Common myeloid progenitor, CD34-positive (primary cell): ENCODE data around the gene ZNF860.

Experiments
- CTCF ChIA-PET: fragments of 350-600 bp; sonication (Branson Sonifier 250); formaldehyde crosslinking; loops from one replicate; lab custom pipeline; 2021; ENCODE audit warnings: antibody characterized with exemption; lab: Charles Lee
- POLR2A ChIA-PET: fragments of 350-600 bp; sonication (Branson Sonifier 250); formaldehyde crosslinking; loops from one replicate; lab custom pipeline; 2021; ENCODE audit warnings: antibody characterized with exemption; lab: Charles Lee
- DNase-seq, 3 donors: peaks; one replicate each; pipeline versions ENCODE4 v3.0.0 to v3.0.0-alpha.2; 2013
- H3K27ac ChIP-seq, 2 experiments: 1 replicate in 1 of 2; 2 replicates in 1 of 2; pipeline ENCODE4 v1.7.0; 2013; ENCODE audit warnings: inconsistent platforms in 2 of 2, low read length in 2 of 2, mild to moderate bottlenecking in 2 of 2, low read depth in 1 of 2, moderate library complexity in 1 of 2; ENCODE audit not compliant: severe bottlenecking in 2 of 2, insufficient read depth in 1 of 2, poor library complexity in 1 of 2
- H3K27me3 ChIP-seq, 5 experiments: replicated peaks in 2 of 5; 1 replicate in 3 of 5; 2 replicates in 2 of 5; pipeline versions ENCODE4 v1.6.1 to v1.7.0; 2013; ENCODE audit warnings: low read length in 4 of 5, mild to moderate bottlenecking in 2 of 5, moderate library complexity in 2 of 5, inconsistent platforms in 1 of 5; ENCODE audit not compliant: insufficient read depth in 5 of 5, control insufficient read depth in 4 of 5
- H3K36me3 ChIP-seq, 4 experiments: 1 replicate in 2 of 4; 2 replicates in 2 of 4; pipeline versions ENCODE4 v1.6.1 to v1.7.0; 2013; ENCODE audit warnings: low read length in 3 of 4, control low read depth in 1 of 4, mild to moderate bottlenecking in 1 of 4; ENCODE audit not compliant: control insufficient read depth in 4 of 4, insufficient read depth in 4 of 4
- H3K4me1 ChIP-seq, 4 experiments: 1 replicate in 3 of 4; 2 replicates in 1 of 4; pipeline versions ENCODE4 v1.6.1 to v1.7.1; 2013; ENCODE audit warnings: low read length in 3 of 4, mild to moderate bottlenecking in 3 of 4, control low read depth in 1 of 4, inconsistent platforms in 1 of 4, moderate library complexity in 1 of 4; ENCODE audit not compliant: control insufficient read depth in 4 of 4, insufficient read depth in 4 of 4; ENCODE audit errors: control extremely low read depth in 1 of 4
- H3K4me3 ChIP-seq, 7 experiments: 1 replicate in 4 of 7; 2 replicates in 3 of 7; pipeline versions ENCODE4 v1.5.1 to v1.7.0; 2013; ENCODE audit warnings: mild to moderate bottlenecking in 7 of 7, low read length in 6 of 7, moderate library complexity in 6 of 7, inconsistent platforms in 2 of 7, low read depth in 2 of 7, control low read depth in 1 of 7; ENCODE audit not compliant: insufficient read depth in 4 of 7, control insufficient read depth in 1 of 7; ENCODE audit errors: extremely low read depth in 1 of 7
- H3K9me3 ChIP-seq, 5 experiments: 1 replicate in 4 of 5; 2 replicates in 1 of 5; pipeline versions ENCODE4 v1.6.1 to v1.7.1; 2013; ENCODE audit warnings: low read length in 4 of 5, mild to moderate bottlenecking in 2 of 5, inconsistent platforms in 1 of 5, low read depth in 1 of 5, moderate library complexity in 1 of 5; ENCODE audit not compliant: control insufficient read depth in 4 of 5, insufficient read depth in 2 of 5; ENCODE audit errors: control extremely low read depth in 1 of 5
- WGBS: methylation state at CpG from one replicate; pipeline ENCODE4 v1.1.5; 2013; ENCODE audit not compliant: insufficient coverage; 5-methylcytosine and 5-hydroxymethylcytosine counted together

The ZNF860 gene

DNA sequence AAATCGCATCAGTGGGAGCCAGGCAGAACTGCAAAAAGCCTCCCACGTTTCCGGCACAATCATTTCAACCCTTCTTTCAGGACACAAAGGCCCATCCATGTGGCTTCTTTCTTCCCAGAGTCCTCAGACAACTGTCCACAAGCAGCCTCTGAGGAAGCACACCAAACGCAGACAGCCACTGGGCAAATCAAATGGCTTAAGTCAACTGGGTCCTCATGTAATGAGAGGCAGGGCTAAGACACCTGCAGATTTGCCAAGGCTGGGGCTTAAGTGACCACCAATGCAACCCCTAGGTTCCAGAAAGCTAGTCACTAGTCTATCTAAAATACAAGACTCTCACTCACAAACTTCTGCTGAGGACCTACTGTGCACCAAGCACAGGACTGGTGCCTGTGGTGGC, 8.5 kb upstream of the ZNF860 start:
- Histone ChIP-seq H3K9me3 (no peaks in the 10 kb centered on the region), H3K27ac (no peak overlapping the region), H3K4me3 (no peak overlapping the region), H3K4me1 (no peaks in the 10 kb centered on the region), H3K36me3 (no peaks in the 10 kb centered on the region), H3K27me3 (peaks cover 0 to 11% (median 5%) of the 10 kb centered on the region in 5 experiments)
- ChIA-PET POLR2A (no interaction called here), CTCF (interaction anchor here (1.4 kb wide), 1 partner anchor 9 kb away, joined by 3 read pairs; no protein-coding TSS in a partner anchor)
- no peak for DNase-seq
- WGBS, result 100% methylated on average over 4 of the region's 4 CpGs

DNA sequence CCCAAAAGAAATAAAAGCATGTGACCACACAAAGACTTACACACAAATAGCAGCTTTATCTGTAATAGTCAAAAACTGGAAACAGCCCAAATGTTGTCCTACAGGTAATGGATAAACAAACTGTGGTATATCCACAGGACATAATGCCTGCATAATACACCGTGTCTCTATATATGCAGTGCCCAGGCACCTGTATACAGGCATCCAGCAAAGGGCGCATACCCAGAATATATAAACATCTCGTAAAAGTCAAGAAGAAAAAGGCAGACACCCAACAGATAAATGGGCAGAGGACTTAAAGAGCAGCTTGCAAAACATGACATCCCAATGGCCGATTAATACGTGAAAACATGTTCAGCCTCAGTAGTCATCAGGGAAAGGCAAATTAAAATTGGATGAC, 7.7 kb upstream of the ZNF860 start:
- peaks cover 3 to 19% (median 13%) of the 10 kb centered on the region in 5 experiments for H3K27me3 ChIP-seq
- no peaks in the 10 kb centered on the region for H3K36me3 ChIP-seq
- no peaks in the 10 kb centered on the region for H3K9me3 ChIP-seq
- H3K4me1 ChIP-seq, result no peaks in the 10 kb centered on the region
- POLR2A ChIA-PET, result no interaction called here
- 97% methylated on average over 3 of the region's 5 CpGs for WGBS
- no peak overlapping the region for H3K4me3 ChIP-seq
- CTCF ChIA-PET, result interaction anchor here (1.4 kb wide), 1 partner anchor 10 kb away, joined by 3 read pairs; no protein-coding TSS in a partner anchor
- no peak overlapping the region for H3K27ac ChIP-seq
- no peak for DNase-seq

DNA sequence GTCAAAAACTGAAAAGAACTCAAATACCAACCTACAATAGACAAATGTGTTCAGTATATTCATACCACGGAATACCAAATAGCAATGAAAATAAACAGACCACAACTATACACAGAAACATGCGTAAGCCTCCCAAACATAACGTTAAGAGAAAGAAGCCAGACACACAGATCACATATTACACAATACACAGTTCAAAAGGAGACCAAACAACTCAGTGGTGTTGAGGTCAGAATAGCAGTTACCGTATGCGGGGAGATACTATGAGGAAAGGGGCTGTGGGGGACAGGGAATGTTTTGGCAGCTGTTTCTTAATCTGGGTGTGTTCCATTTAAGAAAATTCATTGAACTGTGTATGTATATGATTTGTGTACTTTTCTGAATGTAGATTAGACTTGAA, 7.1 kb upstream of the ZNF860 start:
- H3K4me1 ChIP-seq, result peaks cover 0 to 3% (median 0%) of the 10 kb centered on the region in 4 experiments
- H3K36me3 ChIP-seq, result no peaks in the 10 kb centered on the region
- 95% methylated on average over 4 of the region's 5 CpGs for WGBS
- peaks cover 3 to 25% (median 16%) of the 10 kb centered on the region in 5 experiments for H3K27me3 ChIP-seq
- ChIA-PET CTCF (no interaction called here), POLR2A (no interaction called here)
- DNase-seq, result no peak
- no peaks in the 10 kb centered on the region for H3K9me3 ChIP-seq
- no peak overlapping the region for H3K27ac ChIP-seq
- H3K4me3 ChIP-seq, result no peak overlapping the region

DNA sequence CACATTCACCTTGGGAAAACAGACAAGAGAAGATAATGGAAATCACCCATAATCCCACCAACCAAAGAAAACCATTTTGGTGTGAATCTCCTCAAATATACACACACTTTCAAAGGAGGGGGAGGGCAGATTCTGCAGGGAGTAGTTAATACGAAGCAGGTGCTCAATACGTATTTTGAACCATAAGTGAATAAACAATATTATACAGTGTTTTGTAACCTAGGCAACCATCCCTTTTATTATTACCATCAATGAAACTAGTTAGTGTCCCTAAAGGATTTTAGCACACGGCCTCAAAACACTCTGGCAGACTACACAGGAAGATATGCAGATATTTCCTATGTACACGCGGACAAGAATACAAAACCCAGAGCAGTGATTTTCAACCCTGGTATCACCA, 6.6 kb upstream of the ZNF860 start:
- CTCF ChIA-PET, result no interaction called here
- WGBS, result 93% methylated on average over 3 of the region's 5 CpGs
- Histone ChIP-seq H3K27me3 (peaks cover 3 to 30% (median 16%) of the 10 kb centered on the region in 5 experiments), H3K36me3 (no peaks in the 10 kb centered on the region), H3K4me3 (no peak overlapping the region), H3K9me3 (no peaks in the 10 kb centered on the region), H3K27ac (no peak overlapping the region), H3K4me1 (peaks cover 0 to 7% (median under 1%) of the 10 kb centered on the region in 4 experiments)
- no peak for DNase-seq
- POLR2A ChIA-PET, result no interaction called here

DNA sequence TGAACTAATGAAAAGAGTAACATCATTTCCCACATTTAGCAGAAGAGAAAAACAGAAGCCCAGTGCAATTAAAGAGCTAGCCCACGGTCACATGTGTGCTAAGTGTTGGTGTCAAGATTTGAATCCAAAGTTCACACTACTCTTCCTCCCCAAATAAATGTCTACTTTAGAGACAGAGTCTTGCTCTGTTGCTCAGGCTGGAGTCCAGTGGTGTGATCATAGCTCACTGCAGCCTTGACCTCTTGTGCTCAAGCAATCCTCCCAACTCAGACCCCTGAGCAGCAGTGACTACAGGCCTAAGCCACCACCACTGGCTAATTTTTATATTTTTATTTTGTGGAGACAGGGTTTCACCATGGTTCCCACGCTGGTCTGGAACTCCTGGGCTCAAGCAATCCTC, 5.2 kb upstream of the ZNF860 start:
- peaks cover 1 to 18% (median 13%) of the 10 kb centered on the region in 4 experiments for H3K4me1 ChIP-seq
- no peak for DNase-seq
- ChIA-PET CTCF (no interaction called here), POLR2A (no interaction called here)
- 100% methylated on average over 1 of the region's 2 CpGs for WGBS
- peaks cover 4 to 41% (median 19%) of the 10 kb centered on the region in 5 experiments for H3K27me3 ChIP-seq
- no peak overlapping the region for H3K27ac ChIP-seq
- no peaks in the 10 kb centered on the region for H3K9me3 ChIP-seq
- no peaks in the 10 kb centered on the region for H3K36me3 ChIP-seq
- no peak overlapping the region for H3K4me3 ChIP-seq

DNA sequence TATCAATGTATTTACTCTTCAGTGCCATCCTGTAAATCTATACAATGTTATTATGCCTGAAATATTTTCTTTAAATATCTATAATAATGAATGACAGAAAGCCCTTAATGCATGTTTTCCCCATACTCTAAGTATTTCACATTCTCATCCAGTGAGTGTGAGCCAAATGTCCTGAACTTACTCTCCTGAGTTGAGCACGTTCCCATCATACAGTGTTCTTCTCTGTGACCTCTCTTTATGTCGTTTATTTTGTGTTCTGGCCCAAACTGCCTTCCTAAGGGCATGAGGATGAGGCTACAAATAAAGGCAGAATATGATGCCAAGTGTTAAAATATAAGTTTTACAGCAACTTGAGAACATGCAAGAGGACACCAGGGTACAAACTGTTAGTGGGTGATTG, 3.8 kb upstream of the ZNF860 start:
- POLR2A ChIA-PET, result no interaction called here
- Histone ChIP-seq H3K27ac (no peak overlapping the region), H3K27me3 (peaks cover 10 to 56% (median 23%) of the 10 kb centered on the region in 5 experiments), H3K4me3 (no peak overlapping the region), H3K4me1 (peaks cover 1 to 22% (median 18%) of the 10 kb centered on the region in 4 experiments), H3K36me3 (no peaks in the 10 kb centered on the region), H3K9me3 (no peaks in the 10 kb centered on the region)
- DNase-seq, result no peak
- WGBS, result 90% methylated on average over 2 of the region's 2 CpGs
- CTCF ChIA-PET, result no interaction called here

DNA sequence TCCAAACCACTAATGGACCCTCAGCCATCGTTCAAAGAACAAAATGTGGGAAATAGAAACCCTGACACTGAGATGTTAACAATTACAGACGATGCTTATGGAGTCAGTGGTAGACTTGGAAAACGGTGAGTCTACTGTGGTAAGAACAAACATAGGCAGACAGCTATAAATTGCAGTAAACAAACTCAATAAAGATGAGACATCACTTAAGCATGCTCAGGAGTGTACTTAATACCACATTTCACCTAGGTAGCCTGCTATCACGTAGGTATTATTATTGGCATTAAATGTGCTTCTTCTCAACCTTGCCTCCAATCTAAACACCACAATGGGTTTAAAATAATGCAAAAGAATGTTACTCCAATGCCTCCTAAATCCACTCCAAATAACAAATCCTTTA, 3.0 kb upstream of the ZNF860 start:
- DNase-seq, result no peak
- POLR2A ChIA-PET, result no interaction called here
- H3K27ac ChIP-seq, result no peak overlapping the region
- peaks cover 1 to 22% (median 18%) of the 10 kb centered on the region in 4 experiments for H3K4me1 ChIP-seq
- CTCF ChIA-PET, result no interaction called here
- no peak overlapping the region for H3K4me3 ChIP-seq
- H3K27me3 ChIP-seq, result peaks cover 12 to 62% (median 25%) of the 10 kb centered on the region in 5 experiments
- no peaks in the 10 kb centered on the region for H3K36me3 ChIP-seq
- no peaks in the 10 kb centered on the region for H3K9me3 ChIP-seq
- 97% methylated on average over 4 of the region's 4 CpGs for WGBS
